Heart right ventricle (tissue), 16 donors: ENCODE measurements around the gene EIF3A. TPM values are rescaled to one million over a fixed set of nuclear protein-coding genes. Genes with fewer than 3 reads are reported as not detected.

Experiments used
- ATAC-seq, 8 donors: fragments of 200-7000 bp; cut with Tn5 transposase; one replicate each; pipeline ENCODE4 v1.9.1; 2020; ENCODE audit warnings: mild to moderate bottlenecking in 8 of 8, moderate library complexity in 8 of 8, moderate number of reproducible peaks in 1 of 8
- DNase-seq, 2 donors: peaks; one replicate each; pipeline ENCODE4 v3.0.0-alpha.2; 2020
- H3K27ac ChIP-seq, 10 donors: fragments of 200-600 bp; sonication (generic) in 2 of 10; one replicate each; pipeline versions ENCODE4 v1.5.0 to v1.8.0; 2020 to 2022; ENCODE audit warnings: mild to moderate bottlenecking in 3 of 10
- H3K27me3 ChIP-seq, 7 donors: fragments of 200-600 bp; one replicate each; pipeline ENCODE4 v1.8.0; 2021 to 2022; ENCODE audit warnings: mild to moderate bottlenecking in 2 of 7
- H3K36me3 ChIP-seq, 9 donors: fragments of 200-600 bp; sonication (generic) in 1 of 9; one replicate each; pipeline versions ENCODE4 v1.5.0 to v1.8.0; 2020 to 2022; ENCODE audit warnings: mild to moderate bottlenecking in 2 of 9
- H3K4me1 ChIP-seq, 9 donors: fragments of 200-600 bp; sonication (generic) in 1 of 9; one replicate each; pipeline versions ENCODE4 v1.5.0 to v1.8.0; 2020 to 2022; ENCODE audit warnings: mild to moderate bottlenecking in 4 of 9
- H3K4me3 ChIP-seq, 10 donors: fragments of 200-600 bp; sonication (generic) in 2 of 10; one replicate each; pipeline versions ENCODE4 v1.5.0 to v1.8.0; 2020 to 2022; ENCODE audit warnings: mild to moderate bottlenecking in 7 of 10, moderate library complexity in 2 of 10
- H3K9me3 ChIP-seq, 11 donors: fragments of 200-600 bp in 10 of 11; sonication (generic) in 2 of 11; one replicate each; pipeline versions ENCODE4 v1.5.0 to v1.8.0; 2013 to 2022; ENCODE audit warnings: mild to moderate bottlenecking in 2 of 11, control low read depth in 1 of 11, moderate library complexity in 1 of 11
- CTCF ChIP-seq, 9 donors: fragments of 200-600 bp; sonication (generic) in 2 of 9; IDR thresholded peaks; one replicate each; pipeline versions ENCODE4 v1.5.0 to v1.8.0; 2021 to 2022; ENCODE audit warnings: antibody characterized with exemption in 9 of 9, mild to moderate bottlenecking in 5 of 9, moderate library complexity in 1 of 9
- WGBS, 2 donors: extraction: QIAGEN DNeasy Blood & Tissue Kit; methylation state at CpG; one replicate each; pipeline ENCODE4 v1.1.7; 2013; ENCODE audit warnings: inconsistent platforms in 1 of 2; 5-methylcytosine and 5-hydroxymethylcytosine counted together
- intact Hi-C, 10 donors: fragments of 100-400 bp; cut with DNase I; formaldehyde crosslinking; loops; one replicate each; pipeline versions ENCODE4 v1.11.1 to v1.14.2; 2022
- polyA plus RNA-seq, 2 donors: library from polyadenylated mRNA; stranded (reverse); fragments of 200-250 nt; gene quantifications; one replicate each; pipeline ENCODE4 v1.2.3, GENCODE V29; 2013
- total RNA-seq, 10 donors: library from RNA; stranded (reverse); fragmentation: NEBNext Ultra II Directional in 3 of 10; extraction: Animal tissue kit (Norgen Biotek cat#: 25700) in 3 of 10; gene quantifications; one replicate each; pipeline versions ENCODE4 v1.2.1 to v1.2.4, GENCODE V29; 2021 to 2023
- donor health status: Arrhythmogenic right ventricular cardiomyopathy.
- donor health status: ischemic (EF 13 %, LVEDD 7.1; RV severe dilation, severe dysfunction).
- donor health status: healthy with polysubstance abuse.
- donor health status: DM: no; HTN: yes; CAD: no.
- donor health status: DM: no; HTN: no; CAD: no.
- donor health status: ischemic (EF 25% LVEDD 6.9; RV normal size, moderate dysfunction).
- donor health status: ischemic (EF 25% LVEDD 5.7; RV mildly dilated, moderate dysfunction).
- donor health status: healthy.
- donor health status: DM: yes; HTN: yes; CAD: no.
- donor health status: Ischemic cardiomyopathy.
- donor health status: ischemic (EF 35%, LVEDD 5.7; RV mildly dilated, moderate dysfunction).
- donor health status: nonischemic (EF 11% LVEDD 7.7; RV severe dilation, severe dysfunction).
- donor health status: DM: yes; HTN: yes; CAD: no.
- donor health status: PGD.
- donor health status: ischemic (EF 29% LVEDD 5.4; RV normal size, mild dysfunction).
- donor health status: nonischemic (EF 23%, LVEDD 6.1; RV moderate dilation, normal function).

The EIF3A gene
- total and polyA plus RNA-seq, 12 donors = 46.9 to 139 (median 124) TPM

DNA sequence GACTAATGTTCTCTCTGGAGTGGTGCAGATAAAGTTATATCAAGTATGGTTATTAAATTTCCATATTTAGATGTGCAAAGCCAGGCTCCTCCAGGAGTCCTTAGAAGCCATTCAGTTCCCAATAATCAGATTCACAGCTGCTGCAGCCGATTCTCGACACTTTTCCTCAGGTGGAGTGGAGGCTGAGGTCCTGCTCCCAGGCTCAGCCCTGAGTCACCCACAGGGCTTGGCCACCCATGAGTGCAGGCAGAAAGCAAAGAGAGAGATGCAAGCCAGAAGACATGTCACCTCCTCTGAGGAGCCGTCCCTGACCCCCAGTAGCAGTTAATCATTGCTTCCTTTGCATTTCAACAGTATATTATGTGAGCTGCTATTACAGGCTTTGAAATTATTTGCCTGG lies 87.4 kb downstream of the EIF3A start:
- ATAC-seq (no peak), DNase-seq (no peak)
- H3K4me3 ChIP-seq = no peak overlapping the region
- no peak for TF ChIP-seq CTCF (IDR thresholded peaks at IDR 0.05)
- H3K9me3 ChIP-seq = peaks cover 0 to 11% (median 0%) of the 10 kb centered on the region in 11 donors
- H3K36me3 ChIP-seq = no peaks in the 10 kb centered on the region
- no peaks in the 10 kb centered on the region for H3K27me3 ChIP-seq
- H3K27ac ChIP-seq = no peak overlapping the region
- no peaks in the 10 kb centered on the region for H3K4me1 ChIP-seq
- intact Hi-C loops = no loop called here
- WGBS, 2 donors = 85 to 87% methylated on average over 3 of the region's 3 CpGs

DNA sequence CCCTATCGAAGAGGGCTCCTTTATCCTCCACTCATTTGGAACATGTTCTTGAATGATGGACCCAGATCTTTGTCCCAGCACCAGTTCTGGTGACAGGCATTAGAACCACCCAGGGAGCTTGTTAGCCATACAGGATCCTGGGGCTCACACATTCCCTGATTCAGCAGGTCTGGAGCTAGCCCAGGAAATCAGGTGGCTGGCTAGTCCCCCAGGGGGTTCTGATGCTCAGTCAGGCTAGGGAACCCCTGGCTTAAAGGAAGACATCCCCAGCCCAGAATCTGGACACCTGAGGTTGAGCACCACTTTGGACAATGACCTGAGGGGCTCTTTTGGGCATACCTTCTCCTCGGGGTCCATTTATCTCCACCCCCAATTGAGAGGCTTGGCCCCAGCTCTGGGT lies 88.1 kb downstream of the EIF3A start:
- WGBS, 2 donors = 73 to 87% methylated on average over 2 of the region's 2 CpGs
- DNase-seq (no peak), ATAC-seq (no peak)
- Histone ChIP-seq H3K36me3 (no peaks in the 10 kb centered on the region), H3K9me3 (peaks cover 0 to 11% (median 0%) of the 10 kb centered on the region in 11 donors), H3K27me3 (no peaks in the 10 kb centered on the region), H3K4me1 (no peaks in the 10 kb centered on the region), H3K27ac (no peak overlapping the region), H3K4me3 (no peak overlapping the region)
- intact Hi-C loops = no loop called here
- no peak for TF ChIP-seq CTCF (IDR thresholded peaks at IDR 0.05)

DNA sequence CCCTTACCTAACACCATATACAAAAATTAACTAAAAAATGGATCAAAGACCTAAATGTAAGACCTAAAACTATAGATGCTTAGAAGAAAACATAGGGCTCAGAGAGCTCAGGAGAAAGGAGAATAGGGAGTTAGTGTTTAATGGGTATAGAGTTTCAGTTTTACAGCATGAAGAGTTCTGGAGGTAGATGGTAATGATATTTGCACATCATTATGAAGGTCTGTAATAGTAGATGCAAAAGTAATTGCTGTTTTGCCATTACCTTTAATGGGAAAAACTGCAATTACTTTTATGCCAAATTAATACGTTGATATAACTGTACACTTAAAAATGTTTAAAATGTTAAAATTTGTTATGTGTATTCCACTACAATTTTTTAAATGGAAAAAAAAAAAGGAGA lies 90.3 kb downstream of the EIF3A start:
- H3K9me3 ChIP-seq = peaks cover 0 to 27% (median 9%) of the 10 kb centered on the region in 11 donors

DNA sequence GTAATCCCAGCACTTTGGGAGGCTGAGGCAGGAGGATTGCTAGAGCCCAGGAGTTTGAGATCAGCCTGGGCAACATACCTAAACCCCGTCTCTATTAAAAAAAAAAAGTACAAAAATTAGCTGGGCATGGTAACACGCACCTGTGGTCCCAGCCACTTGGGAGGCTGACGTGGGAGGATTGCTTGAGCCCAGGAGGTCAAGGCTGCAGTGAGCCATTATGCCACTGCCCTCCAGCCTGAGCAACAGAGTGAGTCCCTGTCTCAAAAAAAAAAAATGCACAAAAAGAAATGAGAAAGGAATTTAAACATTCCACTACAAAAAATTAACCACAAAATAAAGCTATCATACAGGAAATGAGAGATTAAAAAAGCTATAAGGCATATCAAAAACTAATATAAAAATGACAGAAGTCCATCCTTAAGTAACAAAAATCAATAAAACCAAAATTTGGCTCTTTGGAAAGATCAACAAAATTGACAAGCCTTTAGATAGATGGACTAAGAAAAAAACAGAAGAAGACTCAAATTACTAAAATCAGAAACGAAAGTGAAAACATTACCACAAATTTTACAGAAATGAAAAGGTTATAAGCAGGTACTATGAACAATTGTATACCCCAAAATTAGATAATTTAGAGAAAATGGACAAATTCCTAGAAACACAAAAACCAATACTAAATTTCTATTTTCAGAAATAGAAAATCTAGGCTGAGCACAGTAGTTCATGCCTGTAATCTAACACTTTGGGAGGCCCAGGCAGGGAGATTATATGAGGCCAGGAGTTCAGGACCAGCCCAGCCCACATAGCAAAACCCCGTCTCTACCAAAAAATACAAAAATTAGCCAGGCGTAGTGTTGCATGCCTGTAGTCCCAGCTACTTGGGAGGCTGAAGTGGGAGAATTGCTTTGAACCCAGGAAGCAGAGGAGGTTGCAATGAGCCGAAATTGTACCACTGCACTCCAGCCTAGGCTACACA lies 93.5 kb downstream of the EIF3A start:
- WGBS, 2 donors = 78 to 86% methylated on average over 7 of the region's 7 CpGs
- no peak overlapping the region for H3K4me3 ChIP-seq
- intact Hi-C loops = no loop called here

More for the DNA sequence above, 90.3 kb downstream of the EIF3A start:
- Histone ChIP-seq H3K27ac (no peak overlapping the region), H3K36me3 (no peaks in the 10 kb centered on the region), H3K4me1 (no peaks in the 10 kb centered on the region), H3K4me3 (no peak overlapping the region), H3K27me3 (no peaks in the 10 kb centered on the region)
- intact Hi-C loops = no loop called here
- no peak for DNase-seq
- WGBS, 2 donors = 83 to 90% methylated on average over 1 of the region's 1 CpG
- ATAC-seq = no peak
- no peak for TF ChIP-seq CTCF (IDR thresholded peaks at IDR 0.05)

More for the DNA sequence above, 93.5 kb downstream of the EIF3A start:
- peaks cover 0 to 38% (median 14%) of the 10 kb centered on the region in 11 donors for H3K9me3 ChIP-seq
- no peak for ATAC-seq
- DNase-seq = no peak
- no peaks in the 10 kb centered on the region for H3K36me3 ChIP-seq
- no peak overlapping the region for H3K27ac ChIP-seq
- H3K27me3 ChIP-seq = no peaks in the 10 kb centered on the region
- H3K4me1 ChIP-seq = peaks cover 0 to 6% (median 0%) of the 10 kb centered on the region in 9 donors
- no peak for TF ChIP-seq CTCF (IDR thresholded peaks at IDR 0.05)
